HL-60 (cell line): ENCODE measurements around the gene ZSCAN12.

Experiments used
- CTCF ChIP-seq: IDR thresholded peaks from one replicate; pipeline ENCODE4 v1.5.1; 2011; ENCODE audit warnings: low read length, control low read depth, inconsistent platforms; ENCODE audit not compliant: insufficient read depth
- GABPA ChIP-seq: IDR thresholded peaks from 2 replicates; pipeline ENCODE4 v1.6.1; 2012; ENCODE audit warnings: low read depth
- POLR2AphosphoS5 ChIP-seq: IDR thresholded peaks from 2 replicates; pipeline ENCODE4 v1.6.1; 2012; ENCODE audit warnings: low read depth
- REST ChIP-seq: IDR thresholded peaks from 2 replicates; pipeline ENCODE4 v1.6.1; 2012; ENCODE audit warnings: low read depth; ENCODE audit not compliant: insufficient replicate concordance
- SPI1 ChIP-seq: IDR thresholded peaks from 2 replicates; pipeline ENCODE4 v1.6.1; 2012; ENCODE audit warnings: low read depth, mild to moderate bottlenecking, borderline replicate concordance

DNA sequence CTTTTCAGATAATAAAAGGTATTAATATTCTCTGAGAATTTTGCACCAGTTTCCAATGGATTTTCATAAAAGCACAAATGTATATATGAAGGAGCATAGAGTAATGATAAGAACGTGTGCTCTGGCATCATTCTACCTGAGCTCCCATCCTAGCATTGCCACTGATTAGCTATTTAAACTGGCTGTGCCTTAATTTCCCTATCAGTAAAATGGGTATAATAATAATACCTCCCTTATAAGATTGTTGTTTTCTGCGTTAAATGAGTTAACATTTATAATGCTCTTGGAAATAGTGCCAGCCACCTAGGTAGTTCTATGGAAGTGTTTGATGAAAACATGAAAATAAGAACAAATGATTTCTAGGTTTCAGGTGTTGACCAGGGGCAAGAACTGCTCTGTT is 38.6 kb downstream of the ZSCAN12 start:
- no peak for TF ChIP-seq POLR2AphosphoS5
- no peak for TF ChIP-seq CTCF
- TF ChIP-seq REST = no peak
- TF ChIP-seq GABPA = no peak
- no peak for TF ChIP-seq SPI1
